SK-N-SH (cell line): ENCODE measurements around the gene ABCB4. TPM values are rescaled to one million over a fixed set of nuclear protein-coding genes. Genes with fewer than 3 reads are reported as not detected.

Experiments used
- CTCF ChIA-PET: fragments of 300-600, 350-600 bp; formaldehyde crosslinking; extraction: SDS; loops from one replicate; lab custom pipeline; 2021; lab: Yijun Ruan, JAX
- POLR2A ChIA-PET: fragments of 350-600 bp; sonication (Branson Sonifier 250); formaldehyde crosslinking; extraction: SDS; loops from one replicate; lab custom pipeline; 2020; ENCODE audit warnings: antibody characterized with exemption, inconsistent platforms; lab: Yijun Ruan, JAX
- DNase-seq: peaks from one replicate; pipeline ENCODE4 v3.0.0; 2012
- H2AFZ ChIP-seq: fragments of 200-600 bp; sonication (generic); 2 replicates; pipeline ENCODE4 v1.8.1; 2016; ENCODE audit warnings: antibody characterized with exemption, mild to moderate bottlenecking, low read depth
- H3F3A ChIP-seq: fragments of 200-600 bp; sonication (generic); replicated peaks from 2 replicates; pipeline ENCODE3; 2016; ENCODE audit warnings: antibody characterized with exemption, mild to moderate bottlenecking; ENCODE audit not compliant: insufficient read depth
- H3K27ac ChIP-seq, 2 experiments: fragments of 200-500 bp in 1 of 2; fragments of 200-600 bp in 1 of 2; sonication (Bioruptor generic) in 1 of 2; sonication (generic), shearing (Covaris generic) in 1 of 2; 2 replicates each; pipeline versions ENCODE4 v1.5.1 to v1.6.1; 2014 to 2016; ENCODE audit warnings: low read depth in 2 of 2, inconsistent platforms in 1 of 2, low read length in 1 of 2, mild to moderate bottlenecking in 1 of 2, mixed read lengths in 1 of 2
- H3K27me3 ChIP-seq: fragments of 200-600 bp; sonication (generic), shearing (Covaris generic); 2 replicates; pipeline ENCODE4 v1.6.1; 2016; ENCODE audit warnings: mixed run types; ENCODE audit not compliant: insufficient read depth
- H3K36me3 ChIP-seq, 2 experiments: fragments of 200-500 bp in 1 of 2; fragments of 200-600 bp in 1 of 2; sonication (Bioruptor generic) in 1 of 2; sonication (generic) in 1 of 2; replicated peaks in 1 of 2; 2 replicates each; pipeline versions ENCODE3 to v1.5.1; 2014 to 2016; ENCODE audit warnings: low read length in 1 of 2, mild to moderate bottlenecking in 1 of 2; ENCODE audit not compliant: insufficient read depth in 2 of 2, control insufficient read depth in 1 of 2
- H3K4me1 ChIP-seq, 2 experiments: fragments of 200-500 bp in 1 of 2; fragments of 200-600 bp in 1 of 2; sonication (Bioruptor generic) in 1 of 2; sonication (generic), shearing (Covaris generic) in 1 of 2; 2 replicates each; pipeline versions ENCODE4 v1.5.1 to v1.6.1; 2014 to 2016; ENCODE audit warnings: low read depth in 1 of 2, low read length in 1 of 2, mixed run types in 1 of 2; ENCODE audit not compliant: insufficient read depth in 2 of 2, control insufficient read depth in 1 of 2
- H3K4me2 ChIP-seq: fragments of 200-600 bp; sonication (generic), shearing (Covaris generic); 2 replicates; pipeline ENCODE4 v1.6.1; 2017; ENCODE audit warnings: mixed run types
- H3K4me3 ChIP-seq, 2 experiments: fragments of 200-500 bp in 1 of 2; fragments of 200-600 bp in 1 of 2; sonication (Bioruptor generic) in 1 of 2; sonication (generic), shearing (Covaris generic) in 1 of 2; 2 replicates each; pipeline versions ENCODE4 v1.5.1 to v1.8.1; 2014 to 2016; ENCODE audit warnings: low read depth in 2 of 2, inconsistent platforms in 1 of 2, low read length in 1 of 2, mild to moderate bottlenecking in 1 of 2, mixed read lengths in 1 of 2, moderate library complexity in 1 of 2
- H3K79me2 ChIP-seq: fragments of 200-600 bp; sonication (generic); 2 replicates; pipeline ENCODE4 v1.8.1; 2017; ENCODE audit warnings: mild to moderate bottlenecking; ENCODE audit not compliant: insufficient read depth
- H3K9ac ChIP-seq: fragments of 200-600 bp; sonication (generic); 2 replicates; pipeline ENCODE4 v1.6.1; 2017; ENCODE audit warnings: mixed run types
- H3K9me2 ChIP-seq: fragments of 200-600 bp; sonication (generic); 2 replicates; pipeline ENCODE4 v1.6.1; 2017; ENCODE audit warnings: mixed run types
- H3K9me3 ChIP-seq: fragments of 200-600 bp; sonication (generic); 2 replicates; pipeline ENCODE4 v1.6.1; 2017; ENCODE audit warnings: mixed run types, mild to moderate bottlenecking, moderate library complexity
- H4K20me1 ChIP-seq: fragments of 200-600 bp; sonication (generic); 2 replicates; pipeline ENCODE4 v1.6.1; 2017; ENCODE audit warnings: mild to moderate bottlenecking, mixed run types; ENCODE audit not compliant: insufficient read depth
- CHD2 ChIP-seq: fragments of 150-350 bp; IDR thresholded peaks from 2 replicates; pipeline ENCODE4 v1.6.1; 2018; ENCODE audit warnings: low read length; ENCODE audit not compliant: partially characterized antibody
- ELF1 ChIP-seq: IDR thresholded peaks from 2 replicates; pipeline ENCODE4 v1.4.0; 2012
- EP300 ChIP-seq, 2 experiments: IDR thresholded peaks; 2 replicates each; pipeline versions ENCODE4 v1.4.0 to v1.6.1; 2012; ENCODE audit warnings: borderline replicate concordance in 1 of 2, low read depth in 1 of 2, low read length in 1 of 2
- FOXM1 ChIP-seq: IDR thresholded peaks from 2 replicates; pipeline ENCODE4 v1.4.0; 2012; ENCODE audit warnings: low read depth, mild to moderate bottlenecking
- IRF3 ChIP-seq: fragments of 150-350 bp; IDR thresholded peaks from 2 replicates; pipeline ENCODE4 v1.6.1; 2016; ENCODE audit warnings: mild to moderate bottlenecking, low read depth, low read length
- MAX ChIP-seq: IDR thresholded peaks from 2 replicates; pipeline ENCODE4 v1.4.0; 2012; ENCODE audit warnings: low read depth
- MEF2A ChIP-seq: IDR thresholded peaks from 2 replicates; pipeline ENCODE4 v1.4.0; 2012; ENCODE audit warnings: low read depth, borderline replicate concordance
- MXI1 ChIP-seq: IDR thresholded peaks from 2 replicates; pipeline ENCODE4 v1.6.1; 2012; ENCODE audit warnings: mild to moderate bottlenecking, low read depth, low read length, improper control_type of control experiment
- NFIC ChIP-seq: IDR thresholded peaks from 2 replicates; pipeline ENCODE4 v1.4.0; 2012; ENCODE audit warnings: borderline replicate concordance
- POLR2AphosphoS5 ChIP-seq: IDR thresholded peaks from 2 replicates; pipeline ENCODE4 v1.6.1; 2012; ENCODE audit warnings: low read depth, low read length
- RAD21 ChIP-seq: IDR thresholded peaks from 2 replicates; pipeline ENCODE4 v1.6.1; 2012; ENCODE audit warnings: mild to moderate bottlenecking, low read length
- RCOR1 ChIP-seq: fragments of 150-350 bp; IDR thresholded peaks from 2 replicates; pipeline ENCODE4 v1.6.1; 2017; ENCODE audit warnings: antibody characterized with exemption, low read length
- RXRA ChIP-seq: IDR thresholded peaks from 2 replicates; pipeline ENCODE4 v1.4.0; 2012; ENCODE audit warnings: low read depth, mild to moderate bottlenecking, borderline replicate concordance
- TCF12 ChIP-seq: IDR thresholded peaks from 2 replicates; pipeline ENCODE4 v1.4.0; 2012
- YY1 ChIP-seq: IDR thresholded peaks from 2 replicates; pipeline ENCODE4 v1.4.0; 2012; ENCODE audit warnings: low read depth, mild to moderate bottlenecking
- ZBTB33 ChIP-seq: IDR thresholded peaks from 2 replicates; pipeline ENCODE4 v1.4.0; 2012; ENCODE audit warnings: low read depth, borderline replicate concordance
- whole genome bisulfite sequencing: methylation state at CpG from one replicate; pipeline ENCODE4 v1.1.6; 2017; ENCODE audit warnings: low lambda C conversion rate; 5-methylcytosine and 5-hydroxymethylcytosine counted together
- polyA plus RNA-seq, 3 experiments: library from polyadenylated mRNA; depleted of rRNA; stranded (reverse); fragments of >200 nt; gene quantifications; 2 replicates each; pipeline ENCODE4 v1.2.3, GENCODE V29; 2012
- TF ChIP-seq, protein P1 (sequence below): fragments of 150-350 bp; IDR thresholded peaks from 2 replicates; pipeline ENCODE4 v1.6.1; 2017; ENCODE audit warnings: antibody characterized with exemption, low read length, low read depth, borderline replicate concordance
- TF ChIP-seq, protein P2 (sequence below): IDR thresholded peaks from 2 replicates; pipeline ENCODE4 v1.6.1; 2012; ENCODE audit warnings: mild to moderate bottlenecking, low read depth, low read length, moderate library complexity

The ABCB4 gene
- polyA plus RNA-seq, 1 of the 3 experiments (the other 2 are of a cell fraction) = 0.18 TPM

GRCh38 chr7:87416682-87417587, 58.5 kb downstream of the ABCB4 start (continued):
- no peak for TF ChIP-seq POLR2AphosphoS5
- no peak for TF ChIP-seq MXI1
- peak; percentile 98 for TF ChIP-seq RAD21
- no peak for TF ChIP-seq MEF2A
- TF ChIP-seq, protein P1, sequence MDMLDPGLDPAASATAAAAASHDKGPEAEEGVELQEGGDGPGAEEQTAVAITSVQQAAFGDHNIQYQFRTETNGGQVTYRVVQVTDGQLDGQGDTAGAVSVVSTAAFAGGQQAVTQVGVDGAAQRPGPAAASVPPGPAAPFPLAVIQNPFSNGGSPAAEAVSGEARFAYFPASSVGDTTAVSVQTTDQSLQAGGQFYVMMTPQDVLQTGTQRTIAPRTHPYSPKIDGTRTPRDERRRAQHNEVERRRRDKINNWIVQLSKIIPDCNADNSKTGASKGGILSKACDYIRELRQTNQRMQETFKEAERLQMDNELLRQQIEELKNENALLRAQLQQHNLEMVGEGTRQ = no peak
- TF ChIP-seq ZBTB33 = no peak
- TF ChIP-seq TCF12 = no peak
- no peak for TF ChIP-seq MAX

DNA sequence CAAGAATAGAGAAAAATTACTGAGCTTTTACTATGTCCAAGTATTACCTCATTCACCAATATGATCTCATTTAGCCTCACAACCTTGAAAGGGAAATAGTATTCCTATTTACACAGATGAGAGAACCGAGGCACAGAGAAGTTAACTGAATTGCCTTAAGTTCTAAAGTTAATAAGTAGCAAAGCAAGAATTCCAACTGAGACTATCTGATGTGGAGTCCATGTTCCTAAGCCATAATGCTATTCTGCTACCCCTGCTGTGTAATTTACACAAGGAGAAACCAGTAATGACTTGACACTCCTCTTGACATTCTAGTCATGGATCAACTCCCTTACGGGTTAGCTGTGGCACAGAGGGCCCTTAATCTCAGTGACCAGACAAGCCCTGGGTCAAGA, 60.7 kb downstream of the ABCB4 start:
- Histone ChIP-seq H3K36me3 (no peaks in the 10 kb centered on the region), H3K79me2 (no peaks in the 10 kb centered on the region), H3K9me2 (no peaks in the 10 kb centered on the region), H3K9ac (no peak overlapping the region), H3K4me2 (no peak overlapping the region), H3F3A (peaks cover 10% of the 10 kb centered on the region), H3K4me1 (peaks cover 8 to 9% of the 10 kb centered on the region in 2 experiments; a peak in 3 of 4 replicates), H4K20me1 (no peaks in the 10 kb centered on the region), H3K4me3 (no peak overlapping the region), H2AFZ (no peak overlapping the region), H3K9me3 (no peaks in the 10 kb centered on the region), H3K27ac (peak overlapping the region in 1 of 2 experiments; percentile 36; a peak in 1 of 4 replicates), H3K27me3 (no peaks in the 10 kb centered on the region)
- no peak for TF ChIP-seq MXI1
- TF ChIP-seq, protein P2, sequence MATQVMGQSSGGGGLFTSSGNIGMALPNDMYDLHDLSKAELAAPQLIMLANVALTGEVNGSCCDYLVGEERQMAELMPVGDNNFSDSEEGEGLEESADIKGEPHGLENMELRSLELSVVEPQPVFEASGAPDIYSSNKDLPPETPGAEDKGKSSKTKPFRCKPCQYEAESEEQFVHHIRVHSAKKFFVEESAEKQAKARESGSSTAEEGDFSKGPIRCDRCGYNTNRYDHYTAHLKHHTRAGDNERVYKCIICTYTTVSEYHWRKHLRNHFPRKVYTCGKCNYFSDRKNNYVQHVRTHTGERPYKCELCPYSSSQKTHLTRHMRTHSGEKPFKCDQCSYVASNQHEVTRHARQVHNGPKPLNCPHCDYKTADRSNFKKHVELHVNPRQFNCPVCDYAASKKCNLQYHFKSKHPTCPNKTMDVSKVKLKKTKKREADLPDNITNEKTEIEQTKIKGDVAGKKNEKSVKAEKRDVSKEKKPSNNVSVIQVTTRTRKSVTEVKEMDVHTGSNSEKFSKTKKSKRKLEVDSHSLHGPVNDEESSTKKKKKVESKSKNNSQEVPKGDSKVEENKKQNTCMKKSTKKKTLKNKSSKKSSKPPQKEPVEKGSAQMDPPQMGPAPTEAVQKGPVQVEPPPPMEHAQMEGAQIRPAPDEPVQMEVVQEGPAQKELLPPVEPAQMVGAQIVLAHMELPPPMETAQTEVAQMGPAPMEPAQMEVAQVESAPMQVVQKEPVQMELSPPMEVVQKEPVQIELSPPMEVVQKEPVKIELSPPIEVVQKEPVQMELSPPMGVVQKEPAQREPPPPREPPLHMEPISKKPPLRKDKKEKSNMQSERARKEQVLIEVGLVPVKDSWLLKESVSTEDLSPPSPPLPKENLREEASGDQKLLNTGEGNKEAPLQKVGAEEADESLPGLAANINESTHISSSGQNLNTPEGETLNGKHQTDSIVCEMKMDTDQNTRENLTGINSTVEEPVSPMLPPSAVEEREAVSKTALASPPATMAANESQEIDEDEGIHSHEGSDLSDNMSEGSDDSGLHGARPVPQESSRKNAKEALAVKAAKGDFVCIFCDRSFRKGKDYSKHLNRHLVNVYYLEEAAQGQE = no peak
- TF ChIP-seq RXRA = no peak
- no peak for TF ChIP-seq NFIC
- no peak for TF ChIP-seq YY1
- TF ChIP-seq FOXM1 = no peak
- TF ChIP-seq EP300 (IDR thresholded peaks at IDR 0.05; ENCODE audit: borderline replicate concordance in 1 of 2, low read depth in 1 of 2, low read length in 1 of 2) = no peak
- no peak for TF ChIP-seq ZBTB33
- no peak for TF ChIP-seq ELF1
- no peak for TF ChIP-seq IRF3
- no peak for TF ChIP-seq RCOR1
- no peak for TF ChIP-seq MEF2A
- no peak for TF ChIP-seq CHD2
- no peak for DNase-seq
- POLR2A ChIA-PET = no interaction called here
- CTCF ChIA-PET = interaction anchor here (0.5 to 17.4 kb wide), 14 partner anchors 10 to 755 kb away, joined by 3 to 409 read pairs (median 7); no protein-coding TSS in a partner anchor
- 74% methylated on average over 2 of the region's 2 CpGs for WGBS
